ENCODE results near the gene THADA. TPM values are rescaled to one million over a fixed set of nuclear protein-coding genes. Genes with fewer than 3 reads are reported as not detected.
"Not testable (repeated sequence)": the region's sequence is repeated elsewhere in the genome, so short reads cannot be mapped to it uniquely, and the experiment has no call there.

Gene THADA
- total and polyA plus RNA-seq, 12 donors = 7.5 to 18.0 (median 15.2) TPM

DNA sequence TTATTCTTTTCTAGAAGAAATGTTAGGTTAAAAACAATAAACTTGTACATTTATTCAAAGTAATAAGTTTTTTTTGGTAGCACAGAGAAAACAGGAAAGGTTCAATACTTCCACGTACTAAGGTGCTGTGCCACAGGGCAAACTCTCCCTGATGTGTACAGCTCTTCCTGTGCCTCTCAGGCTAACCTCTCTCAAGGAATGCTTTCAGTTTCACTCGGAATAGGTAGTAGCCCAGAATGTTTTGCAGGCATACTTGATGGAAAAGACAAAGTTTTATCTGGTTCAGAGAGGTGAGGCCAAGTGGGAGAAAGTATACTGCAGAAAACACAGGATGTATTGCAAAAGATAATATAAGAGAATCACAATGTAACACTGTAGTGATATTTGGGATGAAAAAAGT lies 198.4 kb downstream of the THADA start:
- Histone ChIP-seq H3K4me3 (no peak overlapping the region), H3K27ac (no peak overlapping the region), H3K27me3 (no peaks in the 10 kb centered on the region), H3K36me3 (peaks cover 0 to 38% (median 2%) of the 10 kb centered on the region in 9 donors), H3K9me3 (no peaks in the 10 kb centered on the region), H3K4me1 (peaks cover 0 to 35% (median 19%) of the 10 kb centered on the region in 9 donors)
- TF ChIP-seq CTCF (IDR thresholded peaks at IDR 0.05) = no peak
- intact Hi-C loops (cut with DNase I) = loop anchor here in 2 of 10 donors (5.0 to 10.0 kb wide), 2 partner anchors 63 to 65 kb away; no protein-coding TSS in a partner anchor
- 75 to 76% methylated on average over 2 of the region's 2 CpGs for WGBS, 2 donors
- no peak for ATAC-seq
- no peak for DNase-seq

DNA sequence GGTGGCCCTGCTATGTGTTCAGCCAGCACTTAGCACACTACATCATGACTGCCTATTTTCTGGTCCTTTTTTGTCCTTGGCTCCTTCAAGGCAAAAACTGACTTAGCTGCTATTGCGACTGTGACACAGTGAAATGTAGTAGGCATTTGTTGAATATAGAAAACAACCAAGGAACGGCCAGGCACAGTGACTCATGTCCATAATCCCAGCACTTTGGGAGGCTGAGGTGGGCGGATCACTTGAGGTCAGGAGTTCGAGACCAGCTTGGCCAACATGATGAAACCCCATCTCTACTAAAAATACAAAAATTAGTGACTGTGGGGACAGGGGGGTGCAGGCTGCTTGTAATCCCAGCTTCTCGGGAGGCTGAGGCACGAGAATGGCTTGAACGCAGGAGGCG lies 199.5 kb downstream of the THADA start:
- H3K27me3 ChIP-seq, DNase-seq, H3K9me3 ChIP-seq, ATAC-seq, H3K27ac ChIP-seq, H3K4me3 ChIP-seq: not testable (repeated sequence)
- H3K4me1 ChIP-seq = peaks cover 0 to 45% (median 23%) of the 10 kb centered on the region in 9 donors
- WGBS, 2 donors = 95 to 96% methylated on average over 8 of the region's 8 CpGs
- H3K36me3 ChIP-seq = peaks cover 0 to 38% (median 2%) of the 10 kb centered on the region in 9 donors
- intact Hi-C loops (cut with DNase I) = loop anchor here in 2 of 10 donors (5.0 to 10.0 kb wide), 2 partner anchors 62 to 64 kb away; no protein-coding TSS in a partner anchor

DNA sequence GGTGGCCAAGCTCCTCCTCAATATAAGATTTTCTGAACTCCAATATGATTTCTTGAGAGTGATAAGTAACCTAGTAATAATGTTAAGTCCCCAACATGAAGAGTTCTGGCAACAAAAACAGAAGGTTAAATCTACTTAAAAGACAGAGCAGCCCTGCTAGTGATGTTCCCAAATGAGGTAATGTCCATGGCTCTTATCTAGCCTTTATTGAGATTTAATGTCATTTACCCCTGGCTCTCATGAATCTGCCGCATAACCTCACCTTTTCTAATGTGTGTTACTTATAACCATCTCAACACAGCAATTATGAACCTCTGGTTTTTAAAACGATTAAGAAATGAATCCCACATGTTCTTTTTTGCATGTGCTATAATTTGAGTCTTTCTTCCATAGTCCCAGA lies 201.9 kb downstream of the THADA start:
- TF ChIP-seq CTCF (IDR thresholded peaks at IDR 0.05) = no peak
- Histone ChIP-seq H3K9me3 (no peaks in the 10 kb centered on the region), H3K36me3 (peaks cover 0 to 38% (median 2%) of the 10 kb centered on the region in 9 donors), H3K4me1 (peaks cover 0 to 33% (median 8%) of the 10 kb centered on the region in 9 donors), H3K4me3 (no peak overlapping the region), H3K27me3 (no peaks in the 10 kb centered on the region), H3K27ac (no peak overlapping the region)
- intact Hi-C loops (cut with DNase I) = loop anchor here in 1 of 10 donors (10.0 kb wide), 1 partner anchor 59 kb away; no protein-coding TSS in a partner anchor
- 87 to 92% methylated on average over 2 of the region's 2 CpGs for WGBS, 2 donors
- ATAC-seq (no peak), DNase-seq (no peak)

DNA sequence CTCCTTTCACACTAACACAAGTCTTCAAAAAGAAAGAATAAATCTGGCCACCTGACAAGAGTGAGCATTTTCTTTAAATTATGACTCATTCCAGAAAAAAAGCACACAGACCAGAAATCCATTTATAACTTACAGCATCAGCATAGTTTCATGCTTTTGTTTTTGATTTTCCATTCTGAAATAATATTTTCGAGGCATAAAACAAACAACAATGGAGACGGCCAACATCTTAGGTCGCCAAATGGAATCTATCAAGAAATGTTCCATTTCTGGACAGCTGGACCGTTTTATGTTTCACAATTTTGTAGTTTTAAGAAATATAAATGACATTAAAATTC lies 204.0 kb downstream of the THADA start:
- H3K27ac ChIP-seq = peak overlapping the region in 6 of 10 donors; percentile 20 to 61 (median 34)
- H3K4me3 ChIP-seq = no peak overlapping the region
- ATAC-seq = peak in 4 of 8 donors; percentile 10 to 30 (median 17)
- WGBS, 2 donors = 61 to 75% methylated on average over 4 of the region's 4 CpGs
- H3K27me3 ChIP-seq = no peaks in the 10 kb centered on the region
- H3K4me1 ChIP-seq = peaks cover 0 to 37% (median 18%) of the 10 kb centered on the region in 9 donors
- intact Hi-C loops (cut with DNase I) = loop anchor here in 1 of 10 donors (10.0 kb wide), 1 partner anchor 57 kb away; no protein-coding TSS in a partner anchor
- no peak for TF ChIP-seq CTCF (IDR thresholded peaks at IDR 0.05)
- H3K9me3 ChIP-seq = no peaks in the 10 kb centered on the region
- no peak for DNase-seq
- peaks cover 0 to 27% (median 2%) of the 10 kb centered on the region in 9 donors for H3K36me3 ChIP-seq

- Histone ChIP-seq H3K27ac (peak overlapping the region in 6 of 10 donors; percentile 16 to 61 (median 34)), H3K4me1 (peaks cover 0 to 37% (median 18%) of the 10 kb centered on the region in 9 donors), H3K4me3 (no peak overlapping the region), H3K27me3 (no peaks in the 10 kb centered on the region), H3K9me3 (no peaks in the 10 kb centered on the region), H3K36me3 (peaks cover 0 to 22% (median 1%) of the 10 kb centered on the region in 9 donors)
- no peak for TF ChIP-seq CTCF (IDR thresholded peaks at IDR 0.05)
- WGBS, 2 donors = 62 to 78% methylated on average over 2 of the region's 2 CpGs
- intact Hi-C loops (cut with DNase I) = loop anchor here in 1 of 10 donors (10.0 kb wide), 1 partner anchor 57 kb away; no protein-coding TSS in a partner anchor
- ATAC-seq = peak in 6 of 8 donors; percentile 17 to 62 (median 38)
- DNase-seq = no peak
These were observed 204.5 kb downstream of the THADA start for GRCh38 chr2:43391201-43391877.

All from heart right ventricle (tissue), 16 donors.